ENCODE results near the gene KLHL28.

KLHL28 gene

DNA sequence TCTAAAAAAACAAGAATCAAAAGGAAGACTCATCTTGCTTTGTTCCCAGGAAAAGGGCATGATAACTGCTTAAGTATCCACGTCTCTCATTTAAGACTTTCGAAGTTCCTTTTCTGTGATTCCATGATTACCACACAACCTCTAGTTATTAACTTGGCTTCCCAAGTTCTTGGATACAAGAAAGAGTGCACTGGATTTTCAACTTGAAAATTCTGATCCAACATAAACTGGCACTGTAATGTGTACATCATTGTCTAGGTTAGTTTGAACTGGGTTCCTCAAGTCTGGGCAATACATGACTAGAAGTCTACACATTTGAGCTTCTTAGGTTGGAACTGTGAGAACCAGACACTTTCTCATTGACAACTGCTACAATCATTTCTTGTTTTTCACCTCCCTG, 1.6 kb downstream of the KLHL28 start:
- DNase-seq (ENCODE audit: low read depth, low spot score), result no peak
- H3K27ac ChIP-seq (ENCODE audit: low read length), result no peak overlapping the region
- no peaks in the 10 kb centered on the region for H3K27me3 ChIP-seq (ENCODE audit: control insufficient read depth, insufficient read depth, low read length)
- H3K4me1 ChIP-seq (ENCODE audit: control insufficient read depth, insufficient read depth, low read length), result no peaks in the 10 kb centered on the region
- no CpG with 5 or more reads among the region's 2 CpGs for WGBS (ENCODE audit: insufficient coverage, insufficient read length)
- H3K9me3 ChIP-seq (ENCODE audit: control insufficient read depth, insufficient read depth, low read length), result no peaks in the 10 kb centered on the region
- H3K4me3 ChIP-seq (ENCODE audit: low read length), result no peak overlapping the region
- H3K36me3 ChIP-seq (ENCODE audit: control insufficient read depth, insufficient read depth, low read length), result no peaks in the 10 kb centered on the region

DNA sequence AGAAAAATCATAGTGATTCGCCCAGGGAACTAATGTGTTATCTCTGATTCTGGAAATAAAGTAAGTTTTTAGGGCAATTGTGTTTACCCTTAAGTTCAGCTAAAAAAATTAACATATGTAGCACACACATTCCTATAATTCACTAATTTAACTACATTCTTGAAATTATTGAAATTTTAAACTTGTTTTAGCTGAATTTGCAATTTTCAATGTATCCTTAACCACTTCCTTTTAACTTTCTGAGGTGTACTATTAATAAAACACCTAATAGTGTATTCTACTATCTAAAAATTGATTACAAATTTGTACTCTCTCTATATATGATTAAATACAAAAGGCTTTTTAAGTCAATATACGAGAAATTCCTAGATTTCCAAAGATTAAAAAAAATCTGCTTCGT, 2.2 kb downstream of the KLHL28 start:
- H3K9me3 ChIP-seq (ENCODE audit: control insufficient read depth, insufficient read depth, low read length), result no peaks in the 10 kb centered on the region
- no CpG with 5 or more reads among the region's 3 CpGs for WGBS (ENCODE audit: insufficient coverage, insufficient read length)
- no peaks in the 10 kb centered on the region for H3K36me3 ChIP-seq (ENCODE audit: control insufficient read depth, insufficient read depth, low read length)
- no peaks in the 10 kb centered on the region for H3K27me3 ChIP-seq (ENCODE audit: control insufficient read depth, insufficient read depth, low read length)
- no peak for DNase-seq (ENCODE audit: low read depth, low spot score)
- H3K4me1 ChIP-seq (ENCODE audit: control insufficient read depth, insufficient read depth, low read length), result no peaks in the 10 kb centered on the region
- H3K4me3 ChIP-seq (ENCODE audit: low read length), result no peak overlapping the region
- no peak overlapping the region for H3K27ac ChIP-seq (ENCODE audit: low read length)

DNA sequence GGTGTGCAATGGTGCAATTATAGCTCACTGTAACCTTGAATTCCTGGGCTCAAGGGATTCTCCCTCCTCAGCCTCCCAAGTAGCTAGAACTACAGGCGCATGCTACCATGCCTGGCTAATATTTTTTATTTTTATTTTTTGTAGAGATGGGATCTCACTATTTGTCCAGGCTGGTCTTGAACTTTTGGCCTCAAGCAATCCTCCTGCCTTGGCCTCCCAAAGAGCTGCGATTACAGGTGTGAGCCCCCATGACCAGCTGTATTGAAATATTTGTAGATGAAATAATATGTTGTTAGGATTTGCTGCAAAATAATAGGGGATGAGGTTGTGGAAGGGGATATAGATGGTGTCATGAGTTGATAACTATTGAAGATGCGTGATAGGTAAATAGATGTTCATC, 4.9 kb downstream of the KLHL28 start:
- H3K9me3 ChIP-seq (ENCODE audit: control insufficient read depth, insufficient read depth, low read length), result no peaks in the 10 kb centered on the region
- WGBS (ENCODE audit: insufficient coverage, insufficient read length), result 100% methylated on average over 1 of the region's 3 CpGs

DNA sequence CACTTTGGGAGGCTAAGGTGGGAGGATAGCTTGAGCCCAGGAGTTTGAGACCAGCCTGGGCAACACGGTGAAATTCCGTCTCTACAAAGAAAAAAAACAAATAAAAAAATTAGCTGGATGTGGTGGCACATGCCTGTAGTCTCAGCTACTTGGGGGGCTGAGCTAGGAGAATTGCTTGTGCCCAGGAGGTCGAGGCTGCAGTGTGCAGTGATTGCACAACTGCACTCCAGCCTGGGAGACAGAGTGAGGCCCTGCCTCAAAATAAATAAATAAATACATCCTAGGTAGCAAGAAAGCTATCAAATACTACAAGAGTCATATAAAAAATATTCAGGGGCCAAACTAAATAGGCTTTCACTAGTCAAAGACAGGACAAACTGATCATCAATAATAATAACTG, 6.2 kb downstream of the KLHL28 start:
- H3K27me3 ChIP-seq (ENCODE audit: control insufficient read depth, insufficient read depth, low read length), result no peaks in the 10 kb centered on the region
- no peaks in the 10 kb centered on the region for H3K4me1 ChIP-seq (ENCODE audit: control insufficient read depth, insufficient read depth, low read length)
- no peak for DNase-seq (ENCODE audit: low read depth, low spot score)
- no peak overlapping the region for H3K27ac ChIP-seq (ENCODE audit: low read length)
- H3K36me3 ChIP-seq (ENCODE audit: control insufficient read depth, insufficient read depth, low read length), result no peaks in the 10 kb centered on the region
- no peaks in the 10 kb centered on the region for H3K9me3 ChIP-seq (ENCODE audit: control insufficient read depth, insufficient read depth, low read length)
- no peak overlapping the region for H3K4me3 ChIP-seq (ENCODE audit: low read length)
- WGBS (ENCODE audit: insufficient coverage, insufficient read length), result no CpG with 5 or more reads among the region's 3 CpGs

More for the DNA sequence above, 4.9 kb downstream of the KLHL28 start:
- Histone ChIP-seq H3K4me3 (ENCODE audit: low read length) (no peak overlapping the region), H3K36me3 (ENCODE audit: control insufficient read depth, insufficient read depth, low read length) (no peaks in the 10 kb centered on the region), H3K4me1 (ENCODE audit: control insufficient read depth, insufficient read depth, low read length) (no peaks in the 10 kb centered on the region), H3K27ac (ENCODE audit: low read length) (no peak overlapping the region), H3K27me3 (ENCODE audit: control insufficient read depth, insufficient read depth, low read length) (no peaks in the 10 kb centered on the region)
- no peak for DNase-seq (ENCODE audit: low read depth, low spot score)

DNA sequence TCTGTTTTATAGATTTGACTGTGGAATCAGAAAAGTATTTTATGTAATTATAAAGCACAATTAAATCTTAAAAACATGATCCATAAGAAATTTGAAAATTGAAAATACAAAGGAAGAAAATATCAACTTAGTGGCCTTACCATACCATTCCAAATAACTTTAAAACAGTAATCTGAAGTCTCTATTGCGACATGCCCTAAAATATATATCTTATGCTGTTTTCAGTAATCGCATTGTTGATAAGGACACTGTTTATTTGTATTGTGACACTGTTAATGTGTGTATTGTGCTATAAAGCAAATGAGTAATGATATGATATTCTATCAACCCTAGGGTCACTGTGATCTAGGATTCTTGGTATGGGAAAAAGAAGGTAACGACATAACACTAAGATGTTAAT, 7.0 kb downstream of the KLHL28 start:
- H3K27me3 ChIP-seq (ENCODE audit: control insufficient read depth, insufficient read depth, low read length), result no peaks in the 10 kb centered on the region
- no peaks in the 10 kb centered on the region for H3K9me3 ChIP-seq (ENCODE audit: control insufficient read depth, insufficient read depth, low read length)
- no peak overlapping the region for H3K4me3 ChIP-seq (ENCODE audit: low read length)
- no peaks in the 10 kb centered on the region for H3K4me1 ChIP-seq (ENCODE audit: control insufficient read depth, insufficient read depth, low read length)
- WGBS (ENCODE audit: insufficient coverage, insufficient read length), result no CpG with 5 or more reads among the region's 3 CpGs
- no peak for DNase-seq (ENCODE audit: low read depth, low spot score)
- H3K27ac ChIP-seq (ENCODE audit: low read length), result no peak overlapping the region
- no peaks in the 10 kb centered on the region for H3K36me3 ChIP-seq (ENCODE audit: control insufficient read depth, insufficient read depth, low read length)

GRCh38 chr14:44952391-44953110, 9.2 kb downstream of the KLHL28 start:
- no peak for DNase-seq (ENCODE audit: low read depth, low spot score)
- 100% methylated on average over 1 of the region's 4 CpGs for WGBS (ENCODE audit: insufficient coverage, insufficient read length)
- H3K4me3 ChIP-seq (ENCODE audit: low read length), result no peak overlapping the region

DNA sequence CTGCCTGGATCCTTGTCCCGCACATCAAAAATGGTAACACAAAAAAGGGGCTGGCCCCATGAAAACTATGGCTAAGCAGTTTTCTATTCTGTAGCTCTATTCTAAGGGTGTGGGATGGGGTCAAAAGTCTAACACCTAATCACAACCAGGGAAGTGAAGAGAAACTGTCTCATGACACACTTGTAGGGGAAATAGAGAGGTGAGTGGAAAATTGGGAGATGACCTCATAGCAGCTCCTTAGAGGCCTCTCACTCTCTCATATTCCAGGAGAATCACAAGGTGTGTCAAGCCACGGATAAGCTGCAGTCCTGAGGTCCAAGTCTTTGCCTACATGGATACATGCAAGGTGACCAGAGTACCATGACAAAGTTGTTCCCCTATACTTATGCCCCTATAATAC, 10.7 kb downstream of the KLHL28 start:
- Histone ChIP-seq H3K4me1 (ENCODE audit: control insufficient read depth, insufficient read depth, low read length) (no peaks in the 10 kb centered on the region), H3K4me3 (ENCODE audit: low read length) (no peak overlapping the region), H3K27me3 (ENCODE audit: control insufficient read depth, insufficient read depth, low read length) (no peaks in the 10 kb centered on the region), H3K9me3 (ENCODE audit: control insufficient read depth, insufficient read depth, low read length) (no peaks in the 10 kb centered on the region), H3K27ac (ENCODE audit: low read length) (no peak overlapping the region), H3K36me3 (ENCODE audit: control insufficient read depth, insufficient read depth, low read length) (no peaks in the 10 kb centered on the region)
- DNase-seq (ENCODE audit: low read depth, low spot score), result no peak
- whole genome bisulfite sequencing (ENCODE audit: insufficient coverage, insufficient read length), result no CpG with 5 or more reads among the region's 2 CpGs

More at GRCh38 chr14:44952391-44953110, 9.2 kb downstream of the KLHL28 start:
- Histone ChIP-seq H3K27me3 (ENCODE audit: control insufficient read depth, insufficient read depth, low read length) (no peaks in the 10 kb centered on the region), H3K27ac (ENCODE audit: low read length) (no peak overlapping the region), H3K4me1 (ENCODE audit: control insufficient read depth, insufficient read depth, low read length) (no peaks in the 10 kb centered on the region), H3K36me3 (ENCODE audit: control insufficient read depth, insufficient read depth, low read length) (no peaks in the 10 kb centered on the region), H3K9me3 (ENCODE audit: control insufficient read depth, insufficient read depth, low read length) (no peaks in the 10 kb centered on the region)

- DNase-seq (ENCODE audit: low read depth, low spot score), result no peak
- H3K4me3 ChIP-seq (ENCODE audit: low read length), result no peak overlapping the region
- H3K27ac ChIP-seq (ENCODE audit: low read length), result no peak overlapping the region
- no CpG with 5 or more reads among the region's 4 CpGs for WGBS (ENCODE audit: insufficient coverage, insufficient read length)
- no peaks in the 10 kb centered on the region for H3K36me3 ChIP-seq (ENCODE audit: control insufficient read depth, insufficient read depth, low read length)
- no peaks in the 10 kb centered on the region for H3K27me3 ChIP-seq (ENCODE audit: control insufficient read depth, insufficient read depth, low read length)
- H3K9me3 ChIP-seq (ENCODE audit: control insufficient read depth, insufficient read depth, low read length), result no peaks in the 10 kb centered on the region
- no peaks in the 10 kb centered on the region for H3K4me1 ChIP-seq (ENCODE audit: control insufficient read depth, insufficient read depth, low read length)
Observed at GRCh38 chr14:44945264-44945663, 16.5 kb downstream of the KLHL28 start.

DNA sequence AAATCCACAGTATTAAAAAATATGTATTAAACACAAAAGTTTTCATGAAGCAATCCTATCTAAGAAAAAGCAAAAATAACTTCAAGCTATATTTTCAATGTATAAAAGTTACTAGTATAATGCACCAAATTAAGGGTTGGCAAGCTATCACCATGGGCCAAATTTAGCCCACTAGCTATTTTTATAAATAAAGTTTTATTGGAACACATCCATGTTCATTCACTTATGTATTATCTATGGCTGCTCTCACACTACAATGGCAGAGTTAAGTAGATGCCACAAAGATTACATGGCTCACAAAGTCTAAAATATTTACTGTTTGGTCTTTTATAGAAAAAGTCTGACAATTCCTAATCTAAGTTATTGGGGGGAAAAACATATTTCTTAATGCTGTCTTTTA, 17.6 kb downstream of the KLHL28 start:
- Histone ChIP-seq H3K9me3 (ENCODE audit: control insufficient read depth, insufficient read depth, low read length) (no peaks in the 10 kb centered on the region), H3K27me3 (ENCODE audit: control insufficient read depth, insufficient read depth, low read length) (no peaks in the 10 kb centered on the region), H3K27ac (ENCODE audit: low read length) (no peak overlapping the region), H3K4me3 (ENCODE audit: low read length) (no peak overlapping the region), H3K36me3 (ENCODE audit: control insufficient read depth, insufficient read depth, low read length) (no peaks in the 10 kb centered on the region), H3K4me1 (ENCODE audit: control insufficient read depth, insufficient read depth, low read length) (no peaks in the 10 kb centered on the region)
- no peak for DNase-seq (ENCODE audit: low read depth, low spot score)

DNA sequence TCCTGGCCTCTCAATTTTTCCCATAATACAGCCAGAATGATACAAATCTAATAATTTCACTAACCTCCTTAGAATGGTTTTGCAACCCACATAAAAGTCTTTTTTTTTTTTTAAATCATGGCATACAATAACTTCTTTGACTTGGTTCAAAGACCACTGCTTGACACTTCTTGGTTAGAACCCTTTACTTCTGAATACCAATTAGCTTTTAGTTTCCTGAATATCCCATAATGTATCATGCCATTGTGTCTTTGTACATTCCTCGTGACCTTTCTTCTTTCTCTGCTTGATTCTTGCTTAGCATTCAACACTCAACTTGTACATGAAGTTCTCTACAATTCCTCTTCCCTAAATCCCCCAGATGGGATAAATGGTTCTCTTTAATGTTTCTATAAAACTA, 19.3 kb downstream of the KLHL28 start:
- Histone ChIP-seq H3K36me3 (ENCODE audit: control insufficient read depth, insufficient read depth, low read length) (no peaks in the 10 kb centered on the region), H3K4me1 (ENCODE audit: control insufficient read depth, insufficient read depth, low read length) (no peaks in the 10 kb centered on the region), H3K4me3 (ENCODE audit: low read length) (no peak overlapping the region), H3K27me3 (ENCODE audit: control insufficient read depth, insufficient read depth, low read length) (no peaks in the 10 kb centered on the region), H3K27ac (ENCODE audit: low read length) (no peak overlapping the region), H3K9me3 (ENCODE audit: control insufficient read depth, insufficient read depth, low read length) (no peaks in the 10 kb centered on the region)
- DNase-seq (ENCODE audit: low read depth, low spot score), result no peak
- WGBS (ENCODE audit: insufficient coverage, insufficient read length), result no CpG with 5 or more reads among the region's 1 CpG

- Histone ChIP-seq H3K9me3 (ENCODE audit: control insufficient read depth, insufficient read depth, low read length) (no peaks in the 10 kb centered on the region), H3K4me3 (ENCODE audit: low read length) (no peak overlapping the region), H3K27ac (ENCODE audit: low read length) (no peak overlapping the region), H3K27me3 (ENCODE audit: control insufficient read depth, insufficient read depth, low read length) (no peaks in the 10 kb centered on the region), H3K36me3 (ENCODE audit: control insufficient read depth, insufficient read depth, low read length) (no peaks in the 10 kb centered on the region), H3K4me1 (ENCODE audit: control insufficient read depth, insufficient read depth, low read length) (no peaks in the 10 kb centered on the region)
- WGBS (ENCODE audit: insufficient coverage, insufficient read length), result no CpG with 5 or more reads among the region's 2 CpGs
- DNase-seq (ENCODE audit: low read depth, low spot score), result no peak
Observed at GRCh38 chr14:44941591-44941990, 20.2 kb downstream of the KLHL28 start.

All from iPS DF 6.9 (cell line).